ENCODE measurements around the gene GALNT14.

The GALNT14 gene

GRCh38 chr2:30949435-30949834 lies 188.8 kb downstream of the GALNT14 start:
- DNase-seq (ENCODE audit: low read depth in 2 of 3, low spot score in 1 of 3): no peak

DNA sequence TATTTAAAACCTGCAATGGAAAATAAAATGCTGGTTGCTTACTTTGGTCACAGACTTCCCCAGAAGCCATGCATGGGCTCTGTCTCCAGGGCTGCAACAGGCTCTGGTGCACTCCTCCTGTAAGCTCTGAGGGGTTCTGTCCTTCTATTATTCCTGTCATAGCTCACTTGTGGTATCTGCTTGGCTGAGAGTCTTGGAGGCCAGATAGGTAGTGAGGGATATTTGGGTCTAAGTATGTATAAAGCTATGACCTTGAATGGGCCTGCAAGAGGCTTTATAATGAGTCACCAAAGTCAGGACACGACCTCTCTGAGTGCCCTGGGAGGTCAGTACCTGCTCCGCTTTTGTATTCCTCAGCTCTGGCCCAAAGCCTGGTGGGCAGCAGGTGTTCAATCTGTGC lies 189.4 kb downstream of the GALNT14 start:
- DNase-seq (ENCODE audit: low read depth in 2 of 3, low spot score in 1 of 3): no peak

GRCh38 chr2:30948130-30948529 lies 190.1 kb downstream of the GALNT14 start:
- DNase-seq (ENCODE audit: low read depth in 2 of 3, low spot score in 1 of 3): no peak

GRCh38 chr2:30947686-30948085 lies 190.6 kb downstream of the GALNT14 start:
- DNase-seq (ENCODE audit: low read depth in 2 of 3, low spot score in 1 of 3): no peak

DNA sequence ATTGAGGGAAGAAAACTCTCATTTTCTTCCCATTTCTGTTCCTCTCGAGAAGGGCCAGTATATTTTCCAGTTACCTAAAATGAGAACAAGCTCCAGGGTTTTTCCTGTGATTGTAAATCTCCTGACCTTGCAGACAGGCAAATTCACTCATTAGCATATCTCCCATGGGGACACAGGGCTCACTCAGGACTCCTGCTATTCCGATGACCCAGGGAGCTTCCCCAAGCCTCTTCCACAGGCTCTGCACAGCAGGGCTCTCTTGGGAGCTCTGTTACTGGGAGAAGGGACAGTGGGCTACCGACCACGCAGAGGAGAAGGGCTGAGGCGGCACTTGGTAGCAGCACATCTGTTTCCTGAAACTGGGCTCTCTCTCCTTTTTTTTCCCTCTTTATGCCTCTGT lies 195.8 kb downstream of the GALNT14 start:
- no peak for DNase-seq (ENCODE audit: low read depth in 2 of 3, low spot score in 1 of 3)

DNA sequence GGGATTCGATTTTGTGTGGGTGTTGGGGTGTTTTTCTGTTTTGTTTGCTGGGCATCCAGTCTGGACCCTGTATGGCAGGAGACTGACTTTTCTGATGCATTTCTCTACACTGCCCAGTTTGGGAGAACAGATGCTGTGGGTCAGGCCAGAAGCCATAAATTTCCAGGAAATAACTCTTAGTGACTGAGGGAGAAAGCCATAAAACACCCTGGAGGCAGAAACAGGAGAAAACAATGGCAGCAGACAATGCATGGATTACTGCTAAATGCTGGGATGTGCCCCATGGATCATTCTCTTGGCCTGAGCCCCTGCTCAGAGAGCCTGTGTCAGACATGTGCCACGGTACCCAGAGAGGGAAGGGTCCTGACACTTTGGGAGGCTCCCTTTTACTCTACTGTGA lies 197.4 kb downstream of the GALNT14 start:
- no peak for DNase-seq (ENCODE audit: low read depth in 2 of 3, low spot score in 1 of 3)

DNA sequence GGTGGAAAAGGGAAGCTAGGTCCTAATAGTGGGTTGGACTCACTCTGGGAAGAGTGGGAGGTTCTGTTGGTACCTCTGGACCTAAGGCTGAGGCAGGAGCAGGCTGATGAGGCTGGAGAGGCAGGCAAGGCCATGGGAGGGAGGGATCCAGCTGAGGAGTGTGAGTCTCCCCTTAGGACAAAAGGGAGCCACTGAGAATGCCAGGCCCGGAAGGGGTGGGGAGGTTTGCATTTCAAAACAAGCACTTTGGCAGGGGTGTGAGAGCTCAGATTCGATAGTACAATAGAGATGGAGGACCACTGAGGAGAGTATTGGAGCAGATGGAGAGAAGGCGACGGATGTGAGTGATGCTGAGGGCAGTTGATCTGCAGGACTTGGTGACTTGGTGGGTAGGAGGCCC lies 198.9 kb downstream of the GALNT14 start:
- DNase-seq (ENCODE audit: low read depth in 2 of 3, low spot score in 1 of 3): no peak

DNA sequence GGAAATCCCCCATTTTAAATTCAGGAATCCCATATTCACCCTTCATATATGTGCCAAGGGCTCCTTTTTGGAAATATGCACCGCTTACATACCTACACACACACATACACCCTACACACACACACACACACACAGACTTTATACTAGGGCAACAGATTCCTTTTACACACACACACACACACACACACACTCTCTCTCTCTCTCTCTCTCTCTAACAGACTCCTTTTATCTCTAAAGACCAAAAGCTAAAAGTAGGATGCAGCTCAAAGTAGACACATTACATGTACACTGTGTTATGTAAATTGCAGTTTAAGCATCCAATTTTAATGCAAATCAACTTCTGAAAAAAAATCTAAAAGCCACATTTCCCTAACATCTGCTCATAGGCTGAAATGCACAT lies 200.0 kb downstream of the GALNT14 start:
- no peak for DNase-seq (ENCODE audit: low read depth in 2 of 3, low spot score in 1 of 3)

GRCh38 chr2:30936977-30937376 lies 201.3 kb downstream of the GALNT14 start:
- no peak for DNase-seq (ENCODE audit: low read depth in 2 of 3, low spot score in 1 of 3)

DNA sequence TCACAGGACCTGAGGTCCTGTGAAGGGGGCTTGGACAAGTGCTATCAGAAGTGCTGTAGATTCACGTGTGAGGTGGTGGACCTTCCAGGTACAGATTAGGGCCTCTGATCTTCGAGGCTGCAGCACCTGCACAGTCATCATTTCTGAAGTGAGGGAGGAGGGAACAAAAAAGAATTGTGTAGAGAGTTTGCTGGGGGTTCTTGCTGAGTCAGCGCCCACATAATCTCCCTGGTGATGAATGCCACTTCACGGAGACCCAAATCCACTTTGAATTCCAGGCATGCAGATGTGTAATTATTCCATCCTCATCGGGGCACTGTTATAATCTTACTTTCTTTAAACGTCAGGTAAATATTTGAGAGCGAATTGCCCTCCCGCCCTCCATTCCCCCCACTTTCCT lies 202.4 kb downstream of the GALNT14 start:
- no peak for DNase-seq (ENCODE audit: low read depth in 2 of 3, low spot score in 1 of 3)

DNA sequence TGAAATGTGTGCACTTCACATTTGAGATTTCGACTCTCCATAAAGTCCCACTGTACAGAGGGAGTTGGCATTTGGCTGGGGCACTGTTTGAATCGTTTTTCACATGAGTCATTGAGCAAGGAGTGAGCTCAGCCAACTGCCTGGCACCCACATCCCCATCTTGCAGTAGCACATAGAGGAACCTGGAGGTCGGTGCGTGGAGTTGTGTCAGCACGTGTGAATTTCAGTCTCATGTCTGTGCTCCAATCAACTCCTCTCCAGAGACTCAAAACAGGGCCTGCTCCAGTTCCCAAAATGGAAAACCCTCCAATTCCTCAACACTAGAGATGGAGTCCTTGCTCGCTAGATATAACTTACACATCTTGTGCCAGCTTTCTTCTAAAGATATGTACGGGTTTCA lies 204.2 kb downstream of the GALNT14 start:
- DNase-seq (ENCODE audit: low read depth in 2 of 3, low spot score in 1 of 3): no peak

- DNase-seq (ENCODE audit: low read depth in 2 of 3, low spot score in 1 of 3): no peak
These were observed 204.7 kb downstream of the GALNT14 start for GRCh38 chr2:30933496-30933895.

DNA sequence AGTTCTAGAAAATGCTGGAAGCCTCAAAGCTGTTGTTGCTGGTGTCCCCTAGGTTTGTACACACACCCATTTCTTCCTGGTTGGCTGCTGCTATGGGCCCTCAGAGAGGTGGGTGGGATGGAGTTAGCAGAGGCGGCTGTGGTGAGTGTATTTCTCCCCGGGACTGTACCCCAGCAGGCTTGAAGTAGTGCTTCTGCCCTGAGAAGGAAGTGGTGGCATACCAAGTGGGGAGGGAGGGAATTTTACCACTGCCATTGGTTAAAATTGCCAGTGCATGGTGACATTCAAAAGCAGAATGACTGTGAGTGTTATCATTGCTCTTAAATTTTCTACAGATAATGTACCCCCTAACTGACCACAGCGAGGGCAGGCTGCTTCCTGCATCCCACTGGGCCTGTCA lies 205.4 kb downstream of the GALNT14 start:
- no peak for DNase-seq (ENCODE audit: low read depth in 2 of 3, low spot score in 1 of 3)

DNA sequence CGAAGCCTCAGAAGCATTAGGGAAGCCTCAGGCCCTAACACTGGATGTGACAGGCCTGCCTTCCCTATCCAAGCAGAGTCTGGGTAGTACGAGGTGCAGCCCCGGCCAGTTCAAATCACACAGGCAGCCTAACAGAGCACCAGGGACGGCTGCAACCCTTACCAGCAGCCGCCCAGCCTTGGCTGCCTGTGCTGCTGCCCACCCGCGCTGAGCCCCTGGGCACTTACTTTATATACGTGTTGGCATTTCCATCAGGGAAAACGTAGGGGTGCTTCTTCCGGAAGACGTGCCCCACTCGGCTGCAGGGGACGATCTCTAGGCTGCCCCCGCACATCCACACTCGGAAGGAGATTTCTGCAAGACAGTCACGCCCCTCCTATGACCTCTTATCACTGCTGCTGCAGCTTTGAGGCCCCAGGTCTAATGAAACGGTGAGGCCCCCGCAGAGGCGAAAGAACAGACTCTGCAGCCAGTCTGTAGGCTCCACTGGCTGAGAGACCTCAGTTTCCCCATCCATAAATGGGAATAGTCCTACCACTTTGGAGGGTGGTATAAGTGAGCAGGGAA lies 206.3 kb downstream of the GALNT14 start:
- DNase-seq (ENCODE audit: low read depth in 2 of 3, low spot score in 1 of 3): no peak

DNA sequence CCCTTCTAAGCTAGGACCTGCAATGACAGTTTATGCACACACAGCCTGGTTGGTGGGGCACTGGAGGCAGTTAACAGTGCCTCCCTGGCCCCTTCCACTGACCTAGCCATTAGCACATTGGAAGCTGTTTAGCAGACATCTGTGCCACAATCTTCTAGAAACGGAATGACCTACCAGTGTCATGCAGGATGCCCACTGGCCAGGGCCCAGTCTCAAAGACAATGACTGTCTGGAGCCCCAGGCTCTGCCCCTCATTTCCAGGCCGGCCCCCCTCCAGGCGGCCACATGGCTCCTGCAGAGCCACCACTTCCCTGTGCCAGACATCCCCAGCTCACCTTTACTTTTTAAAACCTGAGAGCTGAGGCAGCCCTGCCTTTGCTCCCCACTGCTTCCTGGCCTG lies 207.5 kb downstream of the GALNT14 start:
- DNase-seq (ENCODE audit: low read depth in 2 of 3, low spot score in 1 of 3): no peak

DNA sequence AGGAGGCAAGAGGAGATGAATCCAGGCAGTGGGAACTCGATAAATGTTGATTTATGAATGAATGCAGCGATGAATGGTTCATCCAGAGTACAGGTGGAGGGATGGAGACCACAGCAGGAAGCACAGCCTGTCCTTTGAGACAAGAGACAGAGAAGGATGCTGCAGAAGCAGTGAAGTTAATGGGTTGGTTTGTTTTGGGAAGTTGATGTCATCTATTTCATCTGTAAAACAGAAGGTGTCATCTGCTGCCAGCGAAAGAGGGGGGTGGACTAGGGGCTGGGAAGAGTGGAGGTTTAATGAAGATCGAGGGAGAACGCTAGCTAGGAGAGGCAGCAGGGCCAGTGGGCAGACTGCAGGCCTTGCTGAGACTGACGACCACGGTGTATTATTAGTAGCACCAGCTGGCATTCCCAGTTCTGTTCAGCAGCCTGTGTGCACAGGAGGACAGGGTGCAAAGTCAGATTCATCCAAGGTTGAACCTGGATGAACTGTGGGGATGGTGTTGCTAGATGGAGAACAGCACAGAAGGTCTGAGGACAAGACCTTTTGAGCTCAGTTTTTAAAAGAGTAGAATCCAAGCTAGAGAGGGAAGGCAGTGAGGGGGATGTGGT lies 210.7 kb downstream of the GALNT14 start:
- DNase-seq (ENCODE audit: low read depth in 2 of 3, low spot score in 1 of 3): no peak

GRCh38 chr2:30926606-30927005 lies 211.6 kb downstream of the GALNT14 start:
- DNase-seq (ENCODE audit: low read depth in 2 of 3, low spot score in 1 of 3): no peak

GRCh38 chr2:30923623-30924022 lies 214.6 kb downstream of the GALNT14 start:
- no peak for DNase-seq (ENCODE audit: low read depth in 2 of 3, low spot score in 1 of 3)

- DNase-seq (ENCODE audit: low read depth in 2 of 3, low spot score in 1 of 3): no peak
These were observed 217.7 kb downstream of the GALNT14 start for GRCh38 chr2:30920511-30920910.

- DNase-seq (ENCODE audit: low read depth in 2 of 3, low spot score in 1 of 3): no peak
These were observed 222.8 kb downstream of the GALNT14 start for GRCh38 chr2:30915486-30915885.

GRCh38 chr2:30914456-30914855 lies 223.8 kb downstream of the GALNT14 start:
- DNase-seq (ENCODE audit: low read depth in 2 of 3, low spot score in 1 of 3): no peak

DNA sequence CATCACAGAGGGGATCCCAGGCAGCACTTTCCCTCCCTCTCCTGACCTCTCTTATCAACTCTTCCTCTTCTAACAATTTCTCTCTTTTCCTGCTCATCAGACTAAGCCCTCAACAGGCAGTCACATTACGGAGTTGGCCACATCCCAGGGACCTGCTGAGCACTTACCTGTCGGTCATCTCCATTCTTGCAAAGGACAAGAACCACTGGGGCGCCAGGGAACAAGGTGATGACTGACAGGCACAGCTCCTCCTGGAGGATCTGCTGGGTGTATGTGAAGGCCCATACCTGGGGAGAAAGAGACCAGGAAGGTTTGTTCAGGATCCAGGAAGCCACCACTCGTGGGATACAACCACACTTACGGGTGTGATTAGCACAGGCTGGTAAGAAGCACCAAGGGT lies 226.2 kb downstream of the GALNT14 start:
- no peak for DNase-seq (ENCODE audit: low read depth in 2 of 3, low spot score in 1 of 3)

- DNase-seq (ENCODE audit: low read depth in 2 of 3, low spot score in 1 of 3): no peak
These were observed 226.9 kb downstream of the GALNT14 start for GRCh38 chr2:30911327-30911726.
